Large intestine (tissue), 3 donors: ENCODE data around the gene PSRC1. TPM values are rescaled to one million over a fixed set of nuclear protein-coding genes. Genes with fewer than 3 reads are reported as not detected.

Experiments used
- DNase-seq, 2 donors: peaks; one replicate each; pipeline versions ENCODE4 v3.0.0 to v3.0.0-alpha.2; 2013
- H3K27ac ChIP-seq: one replicate; pipeline ENCODE4 v1.5.1; 2013; ENCODE audit warnings: low read length
- H3K27me3 ChIP-seq: 2 replicates; pipeline ENCODE4 v1.6.1; 2013; ENCODE audit warnings: low read length; ENCODE audit not compliant: control insufficient read depth, insufficient read depth
- H3K36me3 ChIP-seq: 2 replicates; pipeline ENCODE4 v1.6.1; 2013; ENCODE audit warnings: low read length; ENCODE audit not compliant: control insufficient read depth, insufficient read depth
- H3K4me1 ChIP-seq: one replicate; pipeline ENCODE4 v1.6.1; 2013; ENCODE audit warnings: low read length; ENCODE audit not compliant: control insufficient read depth, insufficient read depth
- H3K4me3 ChIP-seq: one replicate; pipeline ENCODE4 v1.5.1; 2013; ENCODE audit warnings: low read length
- H3K9me3 ChIP-seq: one replicate; pipeline ENCODE4 v1.6.1; 2013; ENCODE audit warnings: mild to moderate bottlenecking, low read depth, low read length, moderate library complexity; ENCODE audit not compliant: control insufficient read depth
- WGBS: methylation state at CpG from one replicate; pipeline ENCODE4 v1.1.5; 2013; ENCODE audit warnings: low lambda C conversion rate; ENCODE audit not compliant: insufficient coverage; 5-methylcytosine and 5-hydroxymethylcytosine counted together
- polyA plus RNA-seq: library from polyadenylated mRNA; unstranded; fragments of 120-200 nt; gene quantifications from one replicate; pipeline ENCODE4 v1.2.1, GENCODE V29; 2013

Gene PSRC1
- polyA plus RNA-seq, 1 donor = 12.9 TPM

- Histone ChIP-seq H3K9me3 (no peaks in the 10 kb centered on the region), H3K36me3 (peaks cover 4% of the 10 kb centered on the region), H3K27ac (no peak overlapping the region), H3K4me1 (peaks cover 19% of the 10 kb centered on the region), H3K27me3 (no peaks in the 10 kb centered on the region), H3K4me3 (no peak overlapping the region)
- DNase-seq = no peak
- no CpG with 5 or more reads among the region's 69 CpGs for WGBS
Measured at GRCh38 chr1:109258481-109259466, 24.2 kb downstream of the PSRC1 start.

- WGBS = no CpG with 5 or more reads among the region's 15 CpGs
- DNase-seq = no peak
- H3K4me3 ChIP-seq = no peak overlapping the region
- H3K36me3 ChIP-seq = peaks cover 4% of the 10 kb centered on the region
- H3K27ac ChIP-seq = no peak overlapping the region
- H3K27me3 ChIP-seq = no peaks in the 10 kb centered on the region
- H3K9me3 ChIP-seq = no peaks in the 10 kb centered on the region
- peaks cover 24% of the 10 kb centered on the region for H3K4me1 ChIP-seq
Measured at GRCh38 chr1:109257682-109258421, 25.1 kb downstream of the PSRC1 start.

- WGBS = no CpG with 5 or more reads among the region's 5 CpGs
- no peaks in the 10 kb centered on the region for H3K9me3 ChIP-seq
- H3K36me3 ChIP-seq = peaks cover 4% of the 10 kb centered on the region
- H3K4me3 ChIP-seq = no peak overlapping the region
- peaks cover 24% of the 10 kb centered on the region for H3K4me1 ChIP-seq
- no peak overlapping the region for H3K27ac ChIP-seq
- DNase-seq = no peak
- no peaks in the 10 kb centered on the region for H3K27me3 ChIP-seq
Measured at GRCh38 chr1:109256971-109257681, 25.8 kb downstream of the PSRC1 start.

- H3K4me1 ChIP-seq = peaks cover 24% of the 10 kb centered on the region
- H3K36me3 ChIP-seq = peaks cover 2% of the 10 kb centered on the region
- no CpG with 5 or more reads among the region's 7 CpGs for WGBS
- H3K4me3 ChIP-seq = no peak overlapping the region
- no peak overlapping the region for H3K27ac ChIP-seq
- DNase-seq = no peak
- H3K9me3 ChIP-seq = peaks cover 2% of the 10 kb centered on the region
- H3K27me3 ChIP-seq = no peaks in the 10 kb centered on the region
Measured at GRCh38 chr1:109256085-109256484, 26.9 kb downstream of the PSRC1 start.

GRCh38 chr1:109255678-109256077 lies 27.3 kb downstream of the PSRC1 start:
- Histone ChIP-seq H3K27me3 (no peaks in the 10 kb centered on the region), H3K9me3 (peaks cover 2% of the 10 kb centered on the region), H3K27ac (no peak overlapping the region), H3K4me1 (peaks cover 24% of the 10 kb centered on the region), H3K4me3 (no peak overlapping the region), H3K36me3 (peaks cover 2% of the 10 kb centered on the region)
- no peak for DNase-seq
- no CpG with 5 or more reads among the region's 5 CpGs for WGBS

- H3K9me3 ChIP-seq = peaks cover 2% of the 10 kb centered on the region
- DNase-seq = no peak
- H3K36me3 ChIP-seq = peaks cover 2% of the 10 kb centered on the region
- H3K4me3 ChIP-seq = no peak overlapping the region
- H3K4me1 ChIP-seq = peaks cover 24% of the 10 kb centered on the region
- WGBS = no CpG with 5 or more reads among the region's 15 CpGs
- peak overlapping the region; percentile 67 for H3K27ac ChIP-seq
- H3K27me3 ChIP-seq = no peaks in the 10 kb centered on the region
Measured at GRCh38 chr1:109255097-109255651, 27.8 kb downstream of the PSRC1 start.

GRCh38 chr1:109254621-109255096 lies 28.3 kb downstream of the PSRC1 start:
- no CpG with 5 or more reads among the region's 7 CpGs for WGBS
- peaks cover 24% of the 10 kb centered on the region for H3K4me1 ChIP-seq
- H3K4me3 ChIP-seq = no peak overlapping the region
- peak overlapping the region; percentile 67 for H3K27ac ChIP-seq
- peaks cover 2% of the 10 kb centered on the region for H3K36me3 ChIP-seq
- no peaks in the 10 kb centered on the region for H3K27me3 ChIP-seq
- H3K9me3 ChIP-seq = peaks cover 2% of the 10 kb centered on the region
- DNase-seq = no peak

- no peak for DNase-seq
- Histone ChIP-seq H3K4me3 (no peak overlapping the region), H3K27me3 (no peaks in the 10 kb centered on the region), H3K9me3 (peaks cover 2% of the 10 kb centered on the region), H3K36me3 (peaks cover under 1% of the 10 kb centered on the region), H3K4me1 (peaks cover 27% of the 10 kb centered on the region), H3K27ac (peak overlapping the region; percentile 67)
- no CpG with 5 or more reads among the region's 9 CpGs for WGBS
Measured at GRCh38 chr1:109253803-109254620, 28.9 kb downstream of the PSRC1 start.
